Measurements from ENCODE around the gene ADAM21. TPM values are rescaled to one million over a fixed set of nuclear protein-coding genes. Genes with fewer than 3 reads are reported as not detected.
"Not testable (repeated sequence)": the region's sequence is repeated elsewhere in the genome, so short reads cannot be mapped to it uniquely, and the experiment has no call there.

The ADAM21 gene
- total RNA-seq, result not detected

GRCh38 chr14:70451874-70452273 is at the start of gene ADAM21:
TSS of gene ADAM21 (plus strand) at chr14:70452174. CDS start at chr14:70457500, 5,326 bp downstream.
- H3K36me3 ChIP-seq, result no peaks in the 10 kb centered on the region
- H3K27me3 ChIP-seq, result no peaks in the 10 kb centered on the region
- intact Hi-C loops (cut with DNase I), result no loop called here
- no peak for DNase-seq
- WGBS, 2 donors, result 77 to 93% methylated on average over 1 of the region's 1 CpG
- no peaks in the 10 kb centered on the region for H3K9me3 ChIP-seq
- TF ChIP-seq POLR2A (IDR thresholded peaks at IDR 0.05) (no peak), CTCF (IDR thresholded peaks at IDR 0.05) (no peak)
- no peak within 1 kb of the TSS for H3K4me3 ChIP-seq
- no peaks in the 10 kb centered on the region for H3K4me1 ChIP-seq
- no peak within 1 kb of the TSS for H3K27ac ChIP-seq

- H3K4me3 ChIP-seq; intact Hi-C loops (cut with DNase I); H3K27ac ChIP-seq; H3K9me3 ChIP-seq; DNase-seq; H3K4me1 ChIP-seq; H3K27me3 ChIP-seq: not testable (repeated sequence)
- WGBS, 2 donors, result 47 to 57% methylated on average over 4 of the region's 4 CpGs
- peaks cover 0 to 20% (median 0%) of the 10 kb centered on the region in 3 donors for H3K36me3 ChIP-seq
Measured at GRCh38 chr14:70403335-70403734, 48.6 kb upstream of the ADAM21 start.

GRCh38 chr14:70406216-70406615 is 45.8 kb upstream of the ADAM21 start:
- H3K27ac ChIP-seq; H3K4me3 ChIP-seq; intact Hi-C loops (cut with DNase I); H3K9me3 ChIP-seq; DNase-seq; H3K4me1 ChIP-seq; H3K27me3 ChIP-seq: not testable (repeated sequence)
- WGBS, 2 donors, result 86 to 92% methylated on average over 4 of the region's 4 CpGs
- H3K36me3 ChIP-seq, result peaks cover 0 to 26% (median 0%) of the 10 kb centered on the region in 3 donors

GRCh38 chr14:70407621-70408020 is 44.4 kb upstream of the ADAM21 start:
- peaks cover 0 to 8% (median 0%) of the 10 kb centered on the region in 3 donors for H3K4me1 ChIP-seq
- no peaks in the 10 kb centered on the region for H3K27me3 ChIP-seq
- H3K9me3 ChIP-seq, result no peaks in the 10 kb centered on the region
- no peak for TF ChIP-seq POLR2A (IDR thresholded peaks at IDR 0.05)
- no peak for TF ChIP-seq CTCF (IDR thresholded peaks at IDR 0.05)
- H3K4me3 ChIP-seq, result no peak overlapping the region
- DNase-seq, result no peak
- H3K36me3 ChIP-seq, result peaks cover 0 to 21% (median 0%) of the 10 kb centered on the region in 3 donors
- intact Hi-C loops (cut with DNase I), result no loop called here
- WGBS, 2 donors, result 76 to 84% methylated on average over 4 of the region's 4 CpGs
- H3K27ac ChIP-seq, result no peak overlapping the region

GRCh38 chr14:70415788-70416187 is 36.2 kb upstream of the ADAM21 start:
- Histone ChIP-seq H3K36me3 (no peaks in the 10 kb centered on the region), H3K4me3 (peak overlapping the region; percentile 59 to 95 (median 69)), H3K4me1 (peaks cover 7 to 34% (median 9%) of the 10 kb centered on the region in 3 donors), H3K27ac (peak overlapping the region in 1 of 4 donors; percentile 79), H3K9me3 (no peaks in the 10 kb centered on the region), H3K27me3 (no peaks in the 10 kb centered on the region)
- 27 to 30% methylated on average over 2 of the region's 2 CpGs for WGBS, 2 donors
- TF ChIP-seq CTCF (IDR thresholded peaks at IDR 0.05), result no peak
- no peak for TF ChIP-seq POLR2A (IDR thresholded peaks at IDR 0.05)
- intact Hi-C loops (cut with DNase I), result no loop called here
- DNase-seq, result no peak

- Histone ChIP-seq H3K4me3 (peak overlapping the region; percentile 59 to 95 (median 69)), H3K36me3 (no peaks in the 10 kb centered on the region), H3K27ac (peak overlapping the region; percentile 74 to 83 (median 80)), H3K4me1 (peaks cover 7 to 34% (median 9%) of the 10 kb centered on the region in 3 donors), H3K27me3 (no peaks in the 10 kb centered on the region), H3K9me3 (no peaks in the 10 kb centered on the region)
- WGBS, 2 donors, result 2 to 5% methylated on average over 9 of the region's 9 CpGs
- intact Hi-C loops (cut with DNase I), result no loop called here
- no peak for DNase-seq
- TF ChIP-seq CTCF (IDR thresholded peaks at IDR 0.05), result no peak
- no peak for TF ChIP-seq POLR2A (IDR thresholded peaks at IDR 0.05)
Measured at GRCh38 chr14:70416338-70416724, 35.6 kb upstream of the ADAM21 start.
